UCSD-AML1 (cell line): Measurements from ENCODE around the gene KCNB1.

Experiments
- DNase-seq: peaks from one replicate; lab custom pipeline; 2025; ENCODE audit not compliant: unreplicated experiment; lab: John Stamatoyannopoulos, UW

Gene KCNB1

DNA sequence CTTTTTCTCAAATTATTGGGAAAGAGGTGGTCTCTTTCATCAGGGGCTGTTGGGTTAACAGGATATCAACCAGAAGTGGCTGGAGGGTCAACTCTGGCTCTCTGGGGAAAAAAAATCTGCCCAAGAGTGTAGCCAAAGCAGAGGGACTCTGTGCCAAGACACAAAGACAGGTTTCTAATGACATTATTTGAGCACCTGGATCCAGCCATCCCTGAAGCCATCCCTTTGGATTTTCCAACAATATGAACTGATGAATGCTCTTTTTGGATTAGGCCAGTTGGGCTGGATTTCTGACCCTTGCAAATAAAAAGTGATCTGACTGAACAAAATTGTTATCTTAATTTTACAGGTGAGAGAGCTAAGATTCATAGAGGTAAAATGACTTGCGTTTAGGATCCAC, 88.7 kb downstream of the KCNB1 start:
- no peak for DNase-seq

DNA sequence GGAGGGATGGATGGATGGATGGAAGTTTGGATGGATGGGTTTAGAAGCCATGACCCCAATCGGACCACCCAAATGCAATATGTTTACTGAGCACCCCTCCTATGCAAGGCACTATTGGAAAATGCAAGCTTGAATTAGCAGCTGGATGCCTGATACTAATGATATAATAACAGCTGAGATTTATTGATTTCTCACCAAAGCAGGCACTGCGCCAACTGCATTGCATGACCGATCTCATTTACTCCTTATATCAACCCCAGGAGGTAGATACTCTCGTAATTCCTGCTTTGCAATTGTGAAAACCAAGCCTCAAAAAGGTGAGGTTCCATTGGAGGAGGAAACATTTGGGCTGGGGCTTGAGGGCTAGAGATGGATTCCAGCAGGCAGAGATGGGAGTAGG, 89.7 kb downstream of the KCNB1 start:
- no peak for DNase-seq

DNA sequence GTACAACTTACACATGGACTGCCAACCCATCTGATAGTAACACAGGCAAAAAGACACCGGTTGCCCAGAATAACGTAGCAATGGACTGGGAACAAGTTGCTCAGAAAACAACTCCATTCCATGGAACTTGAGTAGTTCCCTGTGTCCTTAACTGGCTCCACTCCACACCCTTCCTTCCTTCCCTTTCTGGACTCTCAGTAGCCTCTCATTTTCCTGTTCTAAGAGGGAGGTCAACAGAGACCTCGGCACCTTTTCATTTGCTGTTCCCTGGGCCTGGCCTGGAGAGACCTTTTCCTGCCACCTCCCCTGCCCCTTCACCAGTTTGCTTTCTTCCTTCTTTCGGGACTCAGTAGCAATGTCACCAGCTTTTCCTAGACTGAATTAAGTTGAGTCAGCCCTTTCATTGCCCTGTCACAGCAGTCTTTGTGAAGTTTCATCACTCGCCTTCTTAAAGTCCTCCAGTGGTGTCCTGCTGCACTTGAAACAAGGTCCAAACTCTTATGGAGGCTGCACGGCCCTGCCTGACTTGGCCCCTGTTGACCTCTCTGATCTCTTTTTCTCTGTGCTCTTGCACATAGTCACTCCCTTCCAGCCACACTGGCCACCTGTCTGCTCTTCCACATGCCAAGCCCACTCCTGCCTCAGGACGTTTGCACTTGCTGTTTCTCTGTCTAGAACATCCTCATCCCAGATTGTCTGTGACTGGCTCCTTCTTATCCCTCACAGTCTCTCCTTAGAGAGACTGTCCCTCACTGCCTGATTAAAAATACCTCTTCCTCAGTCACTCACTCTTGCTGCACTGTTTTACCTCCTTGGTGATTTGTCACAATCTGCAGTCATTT, 90.8 kb downstream of the KCNB1 start:
- DNase-seq, result no peak

DNA sequence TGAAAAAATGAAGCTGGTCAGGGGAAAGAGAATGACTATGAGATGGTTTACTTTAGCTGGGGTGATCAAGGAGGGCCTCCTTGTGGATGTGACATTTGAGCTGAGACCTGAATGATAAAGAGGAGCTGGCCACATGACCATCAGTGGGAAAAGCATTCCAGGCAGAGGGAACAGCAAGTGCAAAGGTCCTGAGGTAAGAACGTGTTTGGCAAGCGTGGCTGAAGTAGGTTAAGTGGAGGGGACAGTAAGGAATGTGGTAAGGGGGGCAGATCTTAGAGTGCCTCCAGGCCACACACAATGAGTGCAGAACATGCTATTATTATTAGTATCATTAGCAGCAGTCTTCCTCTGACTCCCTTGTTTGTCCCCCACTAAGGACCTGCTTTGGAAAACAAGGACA, 92.6 kb downstream of the KCNB1 start:
- no peak for DNase-seq

DNA sequence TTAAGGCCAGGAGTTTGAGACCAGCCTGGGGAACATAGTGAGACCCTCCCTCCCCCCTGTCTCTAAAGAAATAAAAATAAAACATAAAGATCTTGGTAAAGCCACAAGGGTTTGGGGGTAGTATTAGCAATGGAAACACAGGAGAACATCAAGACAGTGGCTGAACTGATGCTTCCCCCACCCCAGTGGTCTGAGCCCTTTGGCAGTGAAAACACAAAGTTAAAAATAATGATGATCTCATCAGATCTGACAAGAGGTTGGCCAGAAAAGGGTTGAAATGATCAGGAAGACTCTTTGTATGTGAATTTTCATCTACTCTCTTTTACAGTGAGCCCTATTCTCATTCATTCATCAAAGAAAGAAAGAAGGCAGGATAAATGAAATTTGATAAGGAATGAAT, 93.7 kb downstream of the KCNB1 start:
- no peak for DNase-seq

DNA sequence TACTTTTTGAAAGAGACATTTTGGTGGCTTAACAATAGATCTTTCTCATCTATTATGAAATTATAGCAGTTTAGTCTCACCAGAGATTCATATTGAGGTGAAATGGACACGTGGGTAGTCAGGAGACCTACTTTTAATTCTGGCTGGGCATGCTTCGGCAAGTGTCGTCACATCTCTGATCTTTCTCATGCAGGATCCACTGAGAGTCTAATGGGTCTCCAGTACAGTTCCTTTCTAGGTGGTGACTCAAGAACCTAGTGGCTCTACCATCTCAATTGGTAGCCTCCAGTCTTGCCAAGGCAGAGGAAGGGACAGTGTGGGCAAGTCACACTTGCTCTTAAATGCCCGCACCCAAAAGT, 94.9 kb downstream of the KCNB1 start:
- DNase-seq, result no peak

DNA sequence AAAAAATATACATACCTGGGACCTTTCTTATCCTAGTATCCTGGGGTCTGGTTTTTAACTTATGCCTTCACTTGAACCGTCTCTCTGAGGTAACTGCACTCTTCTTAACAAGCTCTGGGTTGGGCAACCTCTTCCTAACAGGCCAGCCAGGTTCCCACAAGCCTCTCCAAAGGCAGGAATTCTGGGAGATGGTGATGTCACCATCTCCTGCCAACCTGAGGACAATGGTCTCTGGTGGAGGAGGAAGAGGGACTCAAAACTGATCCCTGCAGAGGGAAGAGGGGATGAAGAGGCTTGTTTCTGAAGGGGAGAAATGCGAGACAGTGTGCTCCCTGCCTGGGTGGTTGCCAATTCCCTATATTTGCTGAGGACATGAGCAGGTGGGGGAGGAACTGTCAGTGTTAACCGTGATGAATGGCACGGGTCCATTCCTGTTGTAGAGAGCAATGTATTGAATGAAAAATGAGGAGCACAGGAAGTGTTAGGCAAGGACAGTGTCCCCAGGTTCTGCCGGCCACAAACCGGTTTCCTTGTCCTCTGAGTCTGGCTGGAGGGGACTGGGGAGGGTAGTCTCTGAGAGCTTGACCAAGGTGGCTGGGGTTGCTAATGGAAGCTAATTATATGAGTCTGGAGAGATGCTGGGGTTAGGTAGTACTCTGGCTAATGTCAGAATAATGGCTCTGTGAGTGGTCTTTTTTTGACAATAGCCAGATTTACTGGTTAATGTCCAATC, 95.5 kb downstream of the KCNB1 start:
- no peak for DNase-seq

DNA sequence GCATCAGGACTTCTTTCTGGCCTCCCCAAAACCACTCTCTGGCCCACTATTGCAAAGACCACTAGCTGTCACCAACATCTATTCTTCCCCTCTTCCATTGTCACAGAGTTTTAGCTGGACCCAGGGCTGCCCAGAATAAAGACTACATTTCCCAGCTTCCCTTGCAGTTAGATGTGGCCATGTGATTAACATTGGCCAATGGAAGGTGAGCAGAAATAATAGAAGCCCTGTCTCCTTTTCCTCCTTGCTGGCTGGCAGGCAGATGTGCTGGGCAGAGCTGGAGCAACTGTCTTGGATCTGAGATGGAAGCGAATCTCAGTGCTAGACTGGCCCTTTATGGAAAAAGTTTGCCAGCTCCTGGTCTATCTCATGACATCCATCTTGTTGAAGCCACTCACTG, 97.0 kb downstream of the KCNB1 start:
- DNase-seq, result no peak

DNA sequence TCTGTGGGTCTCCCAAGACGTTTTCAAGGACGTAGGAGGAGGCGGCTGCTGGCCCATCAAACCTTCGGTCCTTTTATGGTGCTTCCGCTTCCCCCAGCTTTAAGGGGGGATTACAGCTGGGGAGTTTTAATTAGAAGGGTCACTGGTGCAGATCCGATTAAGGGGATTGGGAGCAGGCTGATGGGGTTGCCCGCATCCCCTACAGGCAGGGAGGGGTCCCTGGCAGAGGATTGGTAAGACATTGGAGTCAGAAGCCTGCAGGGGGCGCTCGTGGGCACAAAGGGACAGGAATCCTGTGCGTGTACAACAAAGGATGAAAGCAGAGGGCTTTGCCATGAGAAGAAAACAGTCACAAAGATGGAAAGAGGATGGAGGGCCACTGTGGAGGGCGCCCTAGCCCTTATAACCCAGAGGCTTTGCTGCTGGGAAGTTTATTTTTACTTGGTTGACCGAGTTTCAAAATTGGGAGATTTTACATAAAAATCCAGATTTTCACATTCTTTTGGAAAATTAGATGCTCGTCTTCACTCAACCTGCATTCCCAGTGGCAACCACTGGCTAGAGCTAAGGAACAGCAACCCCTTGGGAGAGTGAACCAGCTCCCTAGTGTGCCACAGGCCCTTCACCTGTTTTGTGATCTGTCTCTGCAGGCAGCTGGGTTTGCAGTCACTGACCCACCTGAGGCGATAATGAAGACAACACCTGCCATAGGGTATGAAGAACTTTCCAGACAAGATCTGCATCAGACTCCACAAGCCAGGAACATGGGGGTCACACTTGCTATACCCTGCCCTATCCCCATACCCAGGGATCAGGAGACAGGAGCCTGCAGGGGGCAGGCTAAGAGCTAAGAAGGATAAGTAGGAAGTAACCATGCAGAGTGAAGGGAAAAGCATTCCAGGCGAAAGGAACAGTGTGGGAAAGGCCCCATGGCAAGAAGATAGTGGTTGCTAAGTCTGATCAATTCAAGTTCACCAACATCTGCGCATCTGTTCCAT, 97.7 kb downstream of the KCNB1 start:
- peak; percentile 79 for DNase-seq

DNA sequence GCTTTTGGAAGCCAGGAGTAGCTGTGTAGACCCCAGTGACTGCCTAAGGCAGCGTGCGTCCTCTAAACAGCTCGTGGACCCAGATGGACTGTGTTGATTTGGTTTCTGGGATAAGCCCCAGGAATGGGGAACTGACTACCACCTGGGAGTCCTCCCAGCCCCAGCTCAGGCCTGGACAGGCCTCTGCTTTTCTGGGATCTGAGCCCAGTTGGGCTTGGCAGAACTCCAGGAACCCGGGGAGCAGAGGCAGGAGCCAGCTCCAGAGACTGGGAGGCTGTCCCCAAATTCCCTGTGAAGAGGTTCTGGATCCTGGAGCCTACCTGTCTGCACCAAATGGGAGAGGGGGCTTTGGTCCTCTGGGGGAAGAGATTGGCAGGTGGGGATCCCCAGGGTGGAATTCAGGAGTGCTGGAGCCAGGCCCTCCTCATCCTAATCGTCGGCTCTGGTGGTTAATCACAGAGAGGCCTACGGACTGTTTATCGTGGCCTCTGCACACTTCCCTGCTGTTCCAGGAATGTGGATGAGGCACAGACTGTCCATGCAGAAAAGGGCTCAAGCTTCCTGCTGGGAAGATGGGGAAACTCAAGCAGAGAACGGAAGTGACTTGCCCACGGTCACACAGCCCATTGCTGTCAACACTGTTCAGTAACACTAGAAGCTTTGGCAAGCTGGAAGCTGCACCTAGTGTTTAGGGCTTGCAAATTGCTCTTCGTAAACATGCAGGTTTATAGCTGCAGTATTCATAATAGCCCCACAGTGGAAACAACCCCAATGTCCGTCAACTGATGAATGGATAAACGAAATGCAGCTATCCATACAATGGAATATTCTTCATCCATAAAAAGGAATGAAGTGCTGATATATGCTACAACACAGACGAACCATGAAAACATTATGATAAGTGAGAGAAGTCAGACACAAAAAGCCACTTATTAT, 100.6 kb downstream of the KCNB1 start:
- DNase-seq, result no peak

DNA sequence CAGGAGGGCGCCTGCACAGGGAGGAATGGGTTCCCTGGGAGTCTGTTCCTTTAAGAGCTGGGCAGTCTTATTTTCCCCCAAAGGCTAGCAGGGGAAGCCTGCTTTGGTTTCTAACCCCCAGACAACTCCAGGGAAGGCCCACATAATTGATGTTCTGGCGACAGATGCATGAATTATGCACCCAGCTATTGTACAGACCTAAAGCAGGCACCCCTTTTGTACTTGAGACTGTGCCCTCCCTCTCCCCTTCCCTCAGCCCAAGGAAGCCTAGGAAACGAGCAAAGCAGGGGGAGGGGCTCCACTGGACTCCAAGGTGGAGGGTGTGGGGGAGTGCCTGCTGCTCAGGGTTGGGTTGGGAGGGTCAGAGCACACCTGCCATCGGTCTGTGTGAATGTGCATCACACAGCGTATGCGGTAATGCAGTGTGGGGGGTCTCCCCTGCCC, 102.1 kb downstream of the KCNB1 start:
- DNase-seq, result no peak

DNA sequence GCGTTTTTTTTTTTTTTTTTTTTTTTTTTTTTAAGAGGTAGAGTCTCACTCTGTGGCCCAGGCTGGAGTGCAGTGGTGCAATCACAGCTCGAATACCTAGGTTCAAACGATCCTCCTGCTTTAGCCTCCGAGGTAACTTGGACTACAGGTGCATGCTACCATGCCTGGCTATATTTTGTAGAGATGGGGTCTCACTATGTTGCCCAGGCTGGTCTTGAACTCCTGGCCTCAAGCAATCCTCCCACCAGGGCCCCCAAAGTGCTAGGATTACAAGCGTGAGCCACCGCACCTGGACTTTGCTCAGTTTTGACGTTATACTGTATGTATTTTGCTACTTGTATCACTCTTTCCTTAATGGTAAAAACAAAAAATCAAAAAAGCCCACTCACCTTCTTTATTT, 103.1 kb downstream of the KCNB1 start:
- DNase-seq, result no peak

DNA sequence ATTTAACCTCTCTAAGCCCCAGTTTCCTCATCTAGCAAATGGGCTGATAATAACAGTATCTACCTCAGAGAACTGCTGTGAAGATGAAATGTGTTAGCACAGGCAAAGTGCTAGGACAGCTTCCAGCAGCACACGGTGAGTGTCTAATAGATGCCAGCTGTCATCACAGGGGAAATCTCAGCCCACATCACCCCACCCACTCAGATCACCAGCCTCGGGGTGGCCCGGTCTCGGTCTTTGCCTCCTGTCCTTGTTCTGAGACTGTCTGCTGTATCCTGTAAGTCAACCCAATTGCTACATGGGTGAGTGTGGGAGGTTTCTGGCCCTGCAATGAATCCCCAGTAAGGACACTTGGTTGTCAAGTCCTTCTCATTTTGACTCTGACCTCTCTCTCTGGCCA, 105.1 kb downstream of the KCNB1 start:
- no peak for DNase-seq

DNA sequence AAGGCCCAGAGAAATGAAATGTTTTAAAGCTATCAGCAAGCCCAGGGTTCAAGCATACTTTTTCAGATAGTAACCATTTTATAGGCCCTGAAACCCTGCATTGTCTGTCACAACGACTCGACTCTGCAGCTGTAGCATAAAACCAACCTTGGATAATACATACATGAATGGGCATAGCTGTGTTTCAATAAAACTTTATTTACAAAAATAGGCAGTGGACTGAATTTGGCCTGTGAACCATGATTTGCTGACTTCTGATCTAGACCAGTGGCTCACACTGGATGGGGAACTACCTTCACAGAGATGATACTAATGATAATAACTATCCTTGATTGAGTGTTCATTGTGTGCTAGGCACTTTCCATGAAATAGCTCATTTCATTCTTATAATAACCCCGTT, 107.3 kb downstream of the KCNB1 start:
- no peak for DNase-seq

DNA sequence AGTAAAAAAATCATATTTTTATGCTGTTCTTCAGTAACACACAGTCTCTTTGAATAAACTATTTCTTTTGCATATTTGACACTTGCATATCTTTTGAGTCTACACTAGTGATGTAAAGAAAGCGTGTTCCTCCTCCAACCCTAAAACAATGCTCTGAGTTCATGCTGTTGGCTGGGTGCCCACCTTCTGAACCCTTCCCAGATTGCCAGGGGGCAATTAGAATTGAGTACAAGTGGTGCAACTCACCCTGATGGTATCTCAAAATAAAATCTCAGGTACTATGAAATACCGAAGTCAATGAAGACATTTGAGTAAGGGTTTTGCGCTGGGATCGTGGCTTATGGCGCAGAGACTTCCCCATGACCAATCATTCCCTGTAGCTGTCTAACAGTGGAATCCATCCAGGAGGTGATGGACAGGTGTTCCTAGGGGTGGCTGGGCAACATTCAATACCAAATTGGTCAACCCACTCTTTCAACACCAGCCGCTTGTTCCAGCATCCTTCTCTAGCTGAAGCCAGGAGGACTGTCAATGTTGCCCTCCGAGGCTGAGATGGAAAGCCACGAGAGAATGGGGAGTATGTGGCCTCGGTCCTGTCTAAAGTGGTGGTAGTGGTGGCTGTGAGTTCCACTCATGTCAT, 110.3 kb downstream of the KCNB1 start:
- no peak for DNase-seq

DNA sequence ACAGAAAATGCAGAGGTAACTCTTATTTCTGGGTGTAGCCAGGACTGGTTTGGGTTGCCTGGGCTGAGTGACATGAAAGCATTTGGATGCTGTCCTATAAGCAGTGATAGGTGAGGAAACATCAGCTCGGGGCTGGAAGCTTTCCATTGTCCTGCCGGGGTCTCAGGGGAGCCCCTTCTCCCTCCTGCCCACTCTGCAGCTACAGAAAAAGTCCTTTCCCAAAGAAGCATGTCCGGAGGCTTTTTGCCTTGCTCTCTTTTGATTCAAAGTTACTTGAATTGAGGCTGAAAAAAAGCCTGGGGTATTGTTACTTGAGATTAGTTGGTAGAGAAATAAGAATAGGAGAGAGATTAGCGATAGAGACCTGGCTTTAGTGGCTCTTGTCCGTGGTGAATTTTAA, 113.9 kb downstream of the KCNB1 start:
- DNase-seq, result no peak

DNA sequence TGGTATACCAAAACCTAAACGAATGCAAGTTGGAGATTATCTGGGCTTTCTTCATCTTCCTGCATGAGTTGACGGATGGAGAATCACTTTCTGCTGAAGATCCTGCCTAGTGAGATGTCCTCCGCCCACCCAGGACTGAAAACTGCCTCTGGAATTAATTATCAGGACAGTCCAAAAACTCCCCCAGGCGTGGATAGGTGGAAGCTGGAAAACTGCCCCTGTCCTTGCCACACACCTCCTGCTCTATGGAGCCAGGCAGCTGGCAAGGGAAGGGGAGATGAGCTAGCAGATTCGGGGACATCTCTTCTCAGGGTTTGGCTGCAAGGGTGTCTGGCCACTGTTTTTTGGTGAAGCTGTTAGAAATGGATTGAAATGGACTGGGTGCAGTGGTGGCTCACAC, 115.4 kb downstream of the KCNB1 start:
- no peak for DNase-seq

DNA sequence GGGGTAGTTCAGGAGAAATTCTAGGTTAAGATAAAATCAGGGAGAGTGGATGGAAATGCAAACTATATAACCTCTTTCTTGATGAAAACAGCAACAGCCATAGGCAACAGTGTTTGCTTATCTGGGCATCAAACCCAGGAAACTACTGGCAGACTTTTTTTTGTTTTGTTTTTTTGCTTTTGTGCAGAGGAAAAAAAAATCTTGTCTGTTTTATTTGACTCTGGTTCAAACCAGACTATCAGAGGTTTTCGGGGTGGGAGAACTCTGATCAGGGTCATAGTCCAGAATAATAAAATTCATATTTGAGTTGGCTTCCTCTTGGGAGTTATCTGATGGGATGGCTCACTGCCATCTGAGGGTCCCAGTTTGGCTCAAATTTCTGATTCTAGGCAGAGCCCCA, 115.8 kb downstream of the KCNB1 start:
- DNase-seq, result no peak

DNA sequence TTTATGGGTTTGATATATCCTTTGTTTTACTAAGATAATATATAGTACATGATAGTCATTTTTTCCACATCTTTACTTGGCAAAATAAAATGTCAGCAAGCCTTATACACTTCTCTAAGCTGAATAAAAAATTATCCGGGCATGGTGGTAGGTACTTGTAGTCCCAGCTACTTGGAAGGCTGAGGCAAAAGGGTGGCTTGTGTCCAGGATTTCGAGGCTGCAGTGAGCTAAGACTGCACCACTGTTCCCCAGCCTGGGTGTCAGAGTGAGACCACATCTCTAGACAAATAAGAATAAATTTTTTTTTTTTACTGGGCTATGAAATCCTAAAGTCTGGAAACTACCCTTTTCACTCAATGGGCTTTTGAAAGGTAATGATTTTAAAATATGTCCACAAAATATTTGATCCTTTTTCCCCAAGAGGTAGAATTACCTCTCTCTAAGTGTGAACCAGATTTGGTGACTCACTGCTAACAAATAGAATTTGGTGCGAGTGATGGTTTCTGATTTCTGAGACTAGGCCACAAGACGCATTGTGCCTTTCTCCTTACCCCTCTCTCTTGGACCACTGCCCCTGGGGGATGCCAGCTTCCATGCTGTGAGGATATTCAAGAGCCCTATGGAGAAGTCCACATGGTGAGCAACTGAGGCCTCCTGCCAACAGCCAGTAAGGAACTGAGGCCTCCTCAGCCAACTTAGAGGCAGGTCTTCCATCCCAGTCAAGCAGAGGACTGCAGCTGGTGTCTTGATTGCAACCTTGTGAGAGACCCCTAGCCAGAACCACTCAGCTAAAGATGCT, 120.4 kb downstream of the KCNB1 start:
- no peak for DNase-seq
